ENCODE measurements around the gene GPC6.

GPC6 gene

DNA sequence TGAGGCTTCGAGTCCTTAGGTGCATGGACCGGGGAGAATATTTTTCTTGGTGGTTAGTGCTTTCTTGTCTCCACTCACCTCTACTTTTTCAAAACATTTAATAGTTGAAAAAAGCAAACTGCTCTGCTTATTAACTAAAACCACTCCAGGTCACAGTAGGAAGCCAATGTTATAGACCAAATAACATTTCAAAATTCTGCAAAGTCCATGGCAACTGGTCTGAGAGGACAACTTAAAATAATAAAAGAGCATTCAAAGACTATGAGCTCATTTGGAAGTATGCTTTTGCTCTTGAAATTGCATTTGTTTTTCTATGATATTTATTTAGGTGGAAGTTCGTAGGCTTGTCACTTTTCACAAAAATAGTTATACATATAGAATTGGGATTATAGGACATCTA is 769.9 kb downstream of the GPC6 start:
- no peak for TF ChIP-seq CTCF (IDR thresholded peaks at IDR 0.05; ENCODE audit: extremely low read depth, insufficient read depth, missing control alignments)
- DNase-seq (ENCODE audit: low spot score) = no peak
- in situ Hi-C loops (cut with MboI; ENCODE audit: low pct_unique_long_range_greater_than_20kb, low sequenced_read_pairs, unreplicated experiment) = no loop called here

GRCh38 chr13:94006296-94006695 is 779.7 kb downstream of the GPC6 start:
- TF ChIP-seq CTCF (IDR thresholded peaks at IDR 0.05; ENCODE audit: extremely low read depth, insufficient read depth, missing control alignments) = no peak
- in situ Hi-C loops (cut with MboI; ENCODE audit: low pct_unique_long_range_greater_than_20kb, low sequenced_read_pairs, unreplicated experiment) = no loop called here

DNA sequence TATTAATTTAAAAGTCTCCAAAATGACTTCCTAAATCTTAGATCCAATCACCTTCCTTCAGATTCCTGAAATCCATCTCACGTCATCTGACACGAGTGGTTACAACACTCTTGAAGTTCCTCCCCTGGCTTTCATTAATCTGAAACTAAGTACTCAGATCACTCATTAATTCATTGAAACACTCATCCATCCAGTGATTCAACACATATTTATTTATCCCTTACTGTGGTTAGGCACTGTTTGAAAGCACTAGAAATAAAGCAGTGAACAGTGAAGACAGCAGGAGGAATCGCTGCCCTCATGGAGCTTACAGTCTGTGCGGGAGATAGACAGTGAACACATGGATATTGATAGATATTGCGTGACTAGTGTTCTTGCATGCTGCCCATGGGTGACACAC is 780.5 kb downstream of the GPC6 start:
- no peak for DNase-seq (ENCODE audit: low spot score)
- no peak for TF ChIP-seq CTCF (IDR thresholded peaks at IDR 0.05; ENCODE audit: extremely low read depth, insufficient read depth, missing control alignments)
- in situ Hi-C loops (cut with MboI; ENCODE audit: low pct_unique_long_range_greater_than_20kb, low sequenced_read_pairs, unreplicated experiment) = no loop called here

More at GRCh38 chr13:94006296-94006695, 779.7 kb downstream of the GPC6 start:
- no peak for DNase-seq (ENCODE audit: low spot score)

DNA sequence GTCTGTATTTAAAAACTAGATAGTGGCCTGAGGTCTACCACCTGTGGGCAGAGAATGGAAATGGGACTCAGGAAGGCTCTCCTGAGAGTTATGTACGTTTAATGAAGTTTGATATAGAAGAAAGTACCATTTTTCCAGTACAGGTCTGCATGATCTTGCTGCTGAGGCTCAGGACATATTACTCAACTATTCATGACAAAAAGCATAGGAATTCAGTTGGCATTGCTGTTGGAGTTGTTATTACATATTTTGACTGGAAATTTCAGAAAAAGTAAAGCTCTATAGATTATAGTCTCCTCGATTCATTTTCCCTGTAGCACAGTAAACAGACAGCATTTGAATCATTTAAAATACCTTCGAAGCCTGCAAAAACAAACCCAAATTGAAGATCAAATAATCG is 783.1 kb downstream of the GPC6 start:
- no peak for TF ChIP-seq CTCF (IDR thresholded peaks at IDR 0.05; ENCODE audit: extremely low read depth, insufficient read depth, missing control alignments)
- no peak for DNase-seq (ENCODE audit: low spot score)
- in situ Hi-C loops (cut with MboI; ENCODE audit: low pct_unique_long_range_greater_than_20kb, low sequenced_read_pairs, unreplicated experiment) = no loop called here

DNA sequence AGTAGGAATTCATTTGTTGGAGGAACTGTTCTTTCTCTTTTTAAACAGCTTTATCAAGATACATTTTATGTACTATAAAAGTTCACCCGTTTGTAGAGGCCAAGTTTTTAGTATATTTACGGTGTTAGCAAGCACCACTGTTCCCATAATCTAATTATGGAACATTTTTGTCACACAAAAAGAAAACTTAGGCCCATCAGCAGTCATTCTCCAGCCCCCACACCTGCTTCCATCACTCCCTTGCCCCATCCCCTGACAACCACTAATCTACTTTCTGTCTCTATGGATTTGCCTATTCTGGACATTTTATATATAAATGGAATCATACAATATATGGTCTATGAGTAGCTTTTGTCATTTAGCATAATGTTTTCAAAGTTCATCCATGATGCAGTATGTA is 787.9 kb downstream of the GPC6 start:
- in situ Hi-C loops (cut with MboI; ENCODE audit: low pct_unique_long_range_greater_than_20kb, low sequenced_read_pairs, unreplicated experiment) = no loop called here
- no peak for DNase-seq (ENCODE audit: low spot score)
- TF ChIP-seq CTCF (IDR thresholded peaks at IDR 0.05; ENCODE audit: extremely low read depth, insufficient read depth, missing control alignments) = no peak

- in situ Hi-C loops (cut with MboI; ENCODE audit: low pct_unique_long_range_greater_than_20kb, low sequenced_read_pairs, unreplicated experiment) = no loop called here
- TF ChIP-seq CTCF (IDR thresholded peaks at IDR 0.05; ENCODE audit: extremely low read depth, insufficient read depth, missing control alignments) = no peak
- no peak for DNase-seq (ENCODE audit: low spot score)
Observed at GRCh38 chr13:94020426-94020825, 793.8 kb downstream of the GPC6 start.

DNA sequence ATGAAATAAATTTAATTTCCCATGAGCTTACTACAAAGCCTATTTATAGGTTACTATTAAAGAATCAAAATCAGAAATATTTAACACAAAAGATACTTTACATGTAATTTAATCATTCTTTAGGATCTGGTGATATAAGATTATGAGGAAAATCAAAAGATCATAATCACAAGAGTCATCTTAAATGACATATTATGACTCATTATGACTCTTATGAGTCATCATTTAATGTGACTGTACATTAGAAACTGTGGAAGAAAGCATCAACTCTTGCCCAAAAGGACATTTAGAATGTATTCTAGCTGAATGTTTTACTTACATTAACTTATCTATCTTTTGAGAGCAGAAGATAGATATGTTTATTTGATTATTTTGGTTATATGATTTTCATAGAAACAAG is 794.2 kb downstream of the GPC6 start:
- in situ Hi-C loops (cut with MboI; ENCODE audit: low pct_unique_long_range_greater_than_20kb, low sequenced_read_pairs, unreplicated experiment) = no loop called here
- no peak for TF ChIP-seq CTCF (IDR thresholded peaks at IDR 0.05; ENCODE audit: extremely low read depth, insufficient read depth, missing control alignments)
- DNase-seq (ENCODE audit: low spot score) = no peak
